Mammary microvascular endothelial cell (primary cell): ENCODE measurements around the gene ANGPTL8. TPM values are rescaled to one million over a fixed set of nuclear protein-coding genes. Genes with fewer than 3 reads are reported as not detected.

Experiments
- total RNA-seq: library from RNA; depleted of rRNA; stranded (reverse); fragments of >200 nt; gene quantifications from 2 replicates; pipeline ENCODE4 v1.2.3, GENCODE V29; 2015

Gene ANGPTL8, protein sequence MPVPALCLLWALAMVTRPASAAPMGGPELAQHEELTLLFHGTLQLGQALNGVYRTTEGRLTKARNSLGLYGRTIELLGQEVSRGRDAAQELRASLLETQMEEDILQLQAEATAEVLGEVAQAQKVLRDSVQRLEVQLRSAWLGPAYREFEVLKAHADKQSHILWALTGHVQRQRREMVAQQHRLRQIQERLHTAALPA
- total RNA-seq = not detected in 2 replicates

DNA sequence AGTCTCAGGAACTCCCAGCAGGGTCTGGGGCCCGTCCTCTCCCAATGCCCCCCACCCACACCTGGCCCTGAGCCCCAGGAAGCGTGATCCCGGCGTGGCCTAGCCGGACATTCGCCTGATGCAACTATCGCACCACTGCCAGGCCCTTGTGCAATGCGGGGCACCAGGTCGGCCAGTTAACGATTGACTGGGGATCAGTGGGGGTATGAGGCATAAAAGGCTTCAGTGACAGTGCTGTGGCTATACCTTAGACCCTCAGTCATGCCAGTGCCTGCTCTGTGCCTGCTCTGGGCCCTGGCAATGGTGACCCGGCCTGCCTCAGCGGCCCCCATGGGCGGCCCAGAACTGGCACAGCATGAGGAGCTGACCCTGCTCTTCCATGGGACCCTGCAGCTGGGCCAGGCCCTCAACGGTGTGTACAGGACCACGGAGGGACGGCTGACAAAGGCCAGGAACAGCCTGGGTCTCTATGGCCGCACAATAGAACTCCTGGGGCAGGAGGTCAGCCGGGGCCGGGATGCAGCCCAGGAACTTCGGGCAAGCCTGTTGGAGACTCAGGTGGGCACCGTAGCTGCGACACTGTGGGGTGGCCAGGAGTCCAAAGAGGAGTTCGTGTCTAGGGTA is at the start of gene ANGPTL8:
ANGPTL8 (plus strand) TSS at position 243 of the 624 bp plus-strand sequence; CDS start at position 262, 19 bp downstream.

DNA sequence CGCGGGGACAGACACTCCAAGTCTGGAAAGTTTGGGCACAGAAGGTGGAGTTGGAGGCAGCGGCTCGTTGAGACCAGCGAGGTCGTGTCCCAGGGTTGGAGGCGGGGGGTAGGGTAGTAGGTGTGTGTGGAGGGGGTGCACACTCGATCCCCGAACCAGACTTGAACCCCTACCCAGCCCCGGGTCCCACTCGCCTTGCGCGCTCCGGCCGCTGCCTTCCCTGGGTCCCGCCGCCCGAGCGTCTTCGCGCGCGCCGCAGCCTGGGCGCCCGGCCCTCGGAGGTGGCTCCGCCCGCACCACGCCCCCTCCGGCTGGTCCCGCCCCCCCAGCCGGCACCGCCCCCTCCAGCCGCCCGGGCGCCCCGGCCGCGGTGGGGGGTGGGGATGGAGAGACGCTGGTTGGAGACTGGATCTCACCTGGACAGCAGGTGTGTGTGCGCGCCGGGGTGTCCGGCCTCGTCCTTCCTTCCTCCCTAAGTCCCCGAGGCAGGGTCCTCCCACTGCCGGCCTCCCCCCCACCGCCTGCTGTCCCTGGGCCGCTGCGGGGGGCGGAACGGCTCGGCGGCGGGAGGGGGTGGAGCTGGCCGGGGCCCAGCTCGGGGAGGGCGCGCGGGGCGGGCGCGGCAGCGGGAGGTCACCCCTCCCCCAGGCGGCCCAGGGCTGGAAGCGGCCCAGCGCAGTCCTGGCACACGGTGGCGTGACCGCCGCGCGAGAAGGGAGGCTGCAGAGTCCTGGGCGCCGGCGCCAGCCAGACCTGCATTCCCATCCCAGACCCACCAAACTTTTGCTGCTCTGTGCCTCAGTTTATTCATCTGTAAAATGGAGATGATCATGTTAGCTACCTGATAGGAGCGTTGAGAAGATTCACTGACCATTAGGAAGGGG is 41.9 kb upstream of the ANGPTL8 start, which contains the start of gene KANK2:
KANK2 (minus strand) TSS at position 255 of the 884 bp plus-strand sequence. CDS start 3,034 bp downstream, outside the sequence.

DNA sequence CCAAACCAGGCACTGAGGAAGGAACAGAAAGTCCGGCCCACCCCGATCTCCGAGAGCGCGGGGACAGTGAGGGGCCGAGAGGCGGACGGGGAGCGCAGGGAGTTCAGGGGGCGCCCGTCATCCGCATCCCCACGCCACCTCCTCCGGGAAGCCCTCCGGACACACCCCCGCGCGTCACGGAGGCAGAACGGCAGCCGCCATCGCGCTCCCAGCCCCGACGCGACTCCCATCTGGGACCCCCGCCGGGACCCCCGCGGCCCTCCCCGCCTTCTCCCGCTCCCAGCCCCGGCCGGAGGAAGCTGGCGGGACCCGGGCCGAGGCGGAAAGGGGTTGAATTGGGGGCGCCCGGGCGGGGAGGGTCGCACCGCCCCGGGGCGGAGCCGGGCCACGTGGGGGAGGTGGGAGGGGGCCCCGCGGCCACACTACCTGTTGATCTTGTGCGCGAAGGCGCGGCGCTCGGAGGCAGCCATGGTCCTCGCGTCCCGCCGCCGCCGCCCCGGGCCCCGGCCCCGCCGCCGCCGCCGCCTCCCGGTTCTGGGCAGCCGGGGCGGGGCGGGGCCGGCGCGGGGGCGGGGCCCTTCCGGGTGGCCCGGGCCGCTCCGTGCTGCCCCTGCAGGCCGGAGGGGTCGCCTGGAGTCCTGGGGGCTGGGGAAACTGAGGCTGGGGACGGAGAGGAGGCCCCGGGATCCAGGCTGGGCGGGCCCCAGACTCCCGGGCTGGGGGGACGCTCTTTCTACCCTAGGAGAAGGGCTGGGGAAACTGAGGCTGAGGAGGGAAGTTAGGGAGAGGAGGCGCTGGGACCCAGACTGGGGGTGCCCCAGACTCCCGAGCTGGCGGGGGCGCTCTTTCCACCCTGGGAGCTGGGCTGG is 22.8 kb downstream of the ANGPTL8 start, which contains the start of gene DOCK6:
DOCK6 (minus strand) TSS at position 554 of the 869 bp plus-strand sequence; CDS start at position 470, 84 bp downstream.

Other genes with a start within 250 kb of the ANGPTL8 start
- 139 and 144 TPM in 2 replicates for gene LDLR, start 150.2 kb upstream of the ANGPTL8 start, total RNA-seq
- 48.6 and 67.5 TPM in 2 replicates for gene SPC24, start 83.8 kb upstream of the ANGPTL8 start, total RNA-seq
- gene KANK2, start 42.1 kb upstream of the ANGPTL8 start, total RNA-seq = 42.7 and 63.6 TPM in 2 replicates
- 124 and 133 TPM in 2 replicates for gene DOCK6, start 22.9 kb downstream of the ANGPTL8 start, total RNA-seq
- gene TSPAN16, start 56.5 kb downstream of the ANGPTL8 start, total RNA-seq = not detected in 2 replicates
- gene RAB3D, start 100.0 kb downstream of the ANGPTL8 start, total RNA-seq = 17.8 and 24.6 TPM in 2 replicates
- gene TMEM205, start 106.6 kb downstream of the ANGPTL8 start, total RNA-seq = 168 and 174 TPM in 2 replicates
- 10.3 and 28.4 TPM in 2 replicates for gene CCDC159, start 106.9 kb downstream of the ANGPTL8 start, total RNA-seq
- 8.4 and 17.1 TPM in 2 replicates for gene PLPPR2, start 115.8 kb downstream of the ANGPTL8 start, total RNA-seq
- gene SWSAP1, start 135.0 kb downstream of the ANGPTL8 start, total RNA-seq = 2.5 and 3.9 TPM in 2 replicates
- 6.9 and 7.4 TPM in 2 replicates for gene EPOR, start 144.7 kb downstream of the ANGPTL8 start, total RNA-seq
- 0.67 and 0.94 TPM in 2 replicates for gene RGL3, start 179.7 kb downstream of the ANGPTL8 start, total RNA-seq
- gene ODAD3, start 195.5 kb downstream of the ANGPTL8 start, total RNA-seq = 0.05 and 0.60 TPM in 2 replicates
- 167 and 174 TPM in 2 replicates for gene PRKCSH, start 196.0 kb downstream of the ANGPTL8 start, total RNA-seq
- not detected in 2 replicates for gene ELAVL3, start 241.4 kb downstream of the ANGPTL8 start, total RNA-seq